A549 (cell line): ENCODE data around the gene CDIP1. TPM values are rescaled to one million over a fixed set of nuclear protein-coding genes. Genes with fewer than 3 reads are reported as not detected.

Experiments
- ATAC-seq, 2 experiments: fragments of 200-7000 bp in 1 of 2; fragments of >200 bp in 1 of 2; cut with Nextera tagmentation in 1 of 2; cut with Tn5 transposase in 1 of 2; 3 replicates each; pipeline versions ENCODE4 v1.8.0 to v1.9.1; 2018 to 2020; ENCODE audit warnings: mild to moderate bottlenecking in 1 of 2, moderate library complexity in 1 of 2
- CTCF ChIA-PET: fragments of 300-600 bp; sonication (Branson Sonifier 250); formaldehyde crosslinking; extraction: SDS; loops from one replicate; lab custom pipeline; 2021; ENCODE audit warnings: antibody characterized with exemption, inconsistent platforms; lab: Yijun Ruan, JAX
- POLR2A ChIA-PET: fragments of 350-600 bp; formaldehyde crosslinking; extraction: SDS; loops from one replicate; lab custom pipeline; 2021; ENCODE audit warnings: antibody characterized with exemption, inconsistent platforms; lab: Yijun Ruan, JAX
- DNase-seq, 2 experiments: peaks; one replicate each; pipeline versions ENCODE4 v3.0.0 to v3.0.0-alpha.2; 2011 to 2016; ENCODE audit warnings: low read depth in 1 of 2, low spot score in 1 of 2
- FAIRE-seq: peaks from 2 replicates; lab custom pipeline; 2011; peaks lifted over from hg19 to GRCh38; lab: Jason Lieb, UNC
- H3K27ac ChIP-seq, 2 experiments: fragments of >200 bp; sonication (Bioruptor Twin); formaldehyde crosslinking; 3 replicates each; pipeline ENCODE4 v1.5.1; 2016 to 2017
- H3K4me1 ChIP-seq: fragments of >200 bp; sonication (Bioruptor Twin); formaldehyde crosslinking; 3 replicates; pipeline ENCODE4 v1.6.1; 2016
- H3K4me2 ChIP-seq: fragments of >200 bp; sonication (Bioruptor Twin); formaldehyde crosslinking; 3 replicates; pipeline ENCODE4 v1.6.1; 2016
- H3K4me3 ChIP-seq: fragments of >200 bp; sonication (Bioruptor Twin); formaldehyde crosslinking; 3 replicates; pipeline ENCODE4 v1.5.1; 2016
- H3K9me3 ChIP-seq: fragments of >200 bp; sonication (Bioruptor Twin); formaldehyde crosslinking; 3 replicates; pipeline ENCODE4 v1.6.1; 2016
- CEBPB ChIP-seq, 2 experiments: fragments of >200 bp in 1 of 2; sonication (Bioruptor Twin) in 1 of 2; formaldehyde crosslinking in 1 of 2; IDR thresholded peaks; 2 replicates each; pipeline ENCODE4 v1.6.1; 2012 to 2016
- CHD2 ChIP-seq: fragments of 150-350 bp; IDR thresholded peaks from 2 replicates; pipeline ENCODE4 v1.6.1; 2014; ENCODE audit warnings: low read length; ENCODE audit not compliant: partially characterized antibody
- CHD4 ChIP-seq: fragments of 200-600 bp; sonication (generic); IDR thresholded peaks from 2 replicates; pipeline ENCODE4 v1.6.1; 2016; ENCODE audit warnings: antibody characterized with exemption, mild to moderate bottlenecking, borderline replicate concordance
- EP300 ChIP-seq, 2 experiments: fragments of >200 bp; sonication (Bioruptor Twin); formaldehyde crosslinking; IDR thresholded peaks; 2 replicates in 1 of 2; 3 replicates in 1 of 2; pipeline ENCODE4 v1.6.1; 2016 to 2017
- FOSL2 ChIP-seq, 2 experiments: fragments of 450-650 bp in 1 of 2; fragments of >200 bp in 1 of 2; sonication (Bioruptor Twin) in 1 of 2; formaldehyde crosslinking; IDR thresholded peaks; 2 replicates each; pipeline versions ENCODE4 v1.5.0 to v1.6.1; 2016 to 2020; ENCODE audit warnings: mild to moderate bottlenecking in 1 of 2, moderate library complexity in 1 of 2
- GATA3 ChIP-seq: IDR thresholded peaks from 2 replicates; pipeline ENCODE4 v1.6.1; 2012; ENCODE audit warnings: borderline replicate concordance
- HOXA7 ChIP-seq: fragments of 250-450 bp; sonication (Bioruptor Pico); IDR thresholded peaks from 2 replicates; pipeline ENCODE4 v1.5.0; 2020; ENCODE audit warnings: mild to moderate bottlenecking, moderate library complexity
- HOXB13 ChIP-seq: fragments of 250-450 bp; sonication (Bioruptor Pico); IDR thresholded peaks from 2 replicates; pipeline ENCODE4 v1.5.0; 2020; ENCODE audit warnings: low read depth, mild to moderate bottlenecking, moderate library complexity
- JUNB ChIP-seq: fragments of >200 bp; sonication (Bioruptor Twin); formaldehyde crosslinking; IDR thresholded peaks from 2 replicates; pipeline ENCODE4 v1.6.1; 2016
- KDM1A ChIP-seq: fragments of 200-600 bp; sonication (generic); IDR thresholded peaks from 2 replicates; pipeline ENCODE4 v1.6.1; 2016; ENCODE audit warnings: low read depth, mild to moderate bottlenecking
- MAZ ChIP-seq: fragments of 150-350 bp; IDR thresholded peaks from 2 replicates; pipeline ENCODE4 v1.6.1; 2014; ENCODE audit warnings: antibody characterized with exemption, low read depth, low read length, borderline replicate concordance
- NFE2L2 ChIP-seq: fragments of 150-350 bp; conservative IDR thresholded peaks from 2 replicates; pipeline ENCODE4 v1.6.1; 2014; ENCODE audit warnings: low read length
- NPAS2 ChIP-seq: fragments of 250-450 bp; sonication (Bioruptor Pico); IDR thresholded peaks from 2 replicates; pipeline ENCODE4 v1.8.0; 2022; ENCODE audit warnings: mild to moderate bottlenecking, moderate library complexity, borderline replicate concordance
- RAD21 ChIP-seq, 2 experiments: fragments of >200 bp in 1 of 2; sonication (Bioruptor Twin) in 1 of 2; formaldehyde crosslinking in 1 of 2; IDR thresholded peaks in 1 of 2; conservative IDR thresholded peaks in 1 of 2; 2 replicates in 1 of 2; 3 replicates in 1 of 2; pipeline ENCODE4 v1.6.1; 2012 to 2018; ENCODE audit warnings: inconsistent platforms in 1 of 2
- SMC3 ChIP-seq: fragments of >200 bp; sonication (Bioruptor Twin); formaldehyde crosslinking; IDR thresholded peaks from 3 replicates; pipeline ENCODE4 v1.6.1; 2018; ENCODE audit warnings: inconsistent platforms
- TFCP2L1 ChIP-seq: fragments of 250-450 bp; sonication (Bioruptor Pico); IDR thresholded peaks from 2 replicates; pipeline ENCODE4 v1.5.0; 2021; ENCODE audit warnings: mild to moderate bottlenecking
- ZFP36 ChIP-seq: fragments of 450-650 bp; IDR thresholded peaks from 2 replicates; pipeline ENCODE4 v1.6.1; 2014; ENCODE audit warnings: borderline replicate concordance; ENCODE audit not compliant: partially characterized antibody
- WGBS: methylation state at CpG from one replicate; pipeline ENCODE4 v1.1.6; 2017; ENCODE audit errors: missing lambda C conversion rate; 5-methylcytosine and 5-hydroxymethylcytosine counted together
- polyA plus RNA-seq, 4 experiments: library from polyadenylated mRNA; depleted of rRNA in 3 of 4; stranded (reverse); fragments of >200 nt; fragmentation: RNase III in 1 of 4; extraction: RNeasy Plus Mini Kit Qiagen cat#74134 plus additional on column Dnase treatment in 1 of 4; gene quantifications; 2 replicates in 3 of 4; 3 replicates in 1 of 4; pipeline ENCODE4 v1.2.3, GENCODE V29; 2011 to 2017
- TF ChIP-seq, protein P1 (sequence below): IDR thresholded peaks from 2 replicates; pipeline ENCODE4 v1.6.1; 2012
- TF ChIP-seq, protein P2 (sequence below): IDR thresholded peaks from 2 replicates; pipeline ENCODE4 v1.6.1; 2012
- TF ChIP-seq, protein P3 (sequence below): fragments of 200-600 bp; sonication (generic); IDR thresholded peaks from 2 replicates; pipeline ENCODE4 v1.6.1; 2016; ENCODE audit warnings: antibody characterized with exemption, mild to moderate bottlenecking, moderate library complexity
- TF ChIP-seq, protein P4 (sequence below): fragments of >200 bp; sonication (Bioruptor Twin); formaldehyde crosslinking; IDR thresholded peaks from 2 replicates; pipeline ENCODE4 v1.6.1; 2016

The CDIP1 gene
- polyA plus RNA-seq, 2 of the 4 experiments (the other 2 are of a cell fraction), result 3.7 to 8.4 TPM

DNA sequence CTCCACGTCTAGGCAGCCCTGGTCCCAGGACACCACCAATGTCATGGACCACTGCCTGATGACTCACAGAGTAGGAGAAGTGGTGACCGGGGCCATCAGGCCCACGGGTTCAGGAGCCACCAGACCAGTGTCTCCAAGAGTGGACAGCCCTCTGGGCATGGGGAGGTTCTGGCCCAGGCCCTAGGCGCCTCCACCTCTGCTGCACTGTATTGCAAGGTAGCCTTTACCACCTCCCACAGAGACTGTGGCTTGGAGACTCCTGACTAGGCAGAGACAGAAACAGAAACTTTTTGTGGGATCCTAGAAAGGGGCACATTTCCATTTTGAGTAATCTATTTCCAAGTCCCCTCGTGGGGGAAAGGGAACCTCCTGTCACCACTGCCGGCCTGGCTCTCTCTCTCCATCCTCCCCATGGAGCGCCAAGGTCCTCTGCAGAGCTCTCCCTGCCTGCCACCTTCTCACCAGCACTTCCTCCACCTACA lies 2.9 kb downstream of the CDIP1 start:
- Histone ChIP-seq H3K4me1 (peaks cover 5% of the 10 kb centered on the region; the same call in 1 of the 3 replicates), H3K4me2 (no peak overlapping the region), H3K27ac (no peak overlapping the region), H3K4me3 (no peak overlapping the region), H3K9me3 (peaks cover 17% of the 10 kb centered on the region)
- no peak for ATAC-seq
- POLR2A ChIA-PET, result no interaction called here
- FAIRE-seq, result no peak
- CTCF ChIA-PET, result interaction anchor here (0.7 to 20.0 kb wide), 4 partner anchors 10 to 50 kb away, joined by 3 to 301 read pairs (median 8); no protein-coding TSS in a partner anchor
- DNase-seq, result no peak
- 89% methylated on average over 5 of the region's 7 CpGs for WGBS
- no peak for TF ChIP-seq SMC3
- TF ChIP-seq, protein P1, sequence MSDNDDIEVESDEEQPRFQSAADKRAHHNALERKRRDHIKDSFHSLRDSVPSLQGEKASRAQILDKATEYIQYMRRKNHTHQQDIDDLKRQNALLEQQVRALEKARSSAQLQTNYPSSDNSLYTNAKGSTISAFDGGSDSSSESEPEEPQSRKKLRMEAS, result no peak
- TF ChIP-seq HOXB13, result no peak
- no peak for TF ChIP-seq GATA3
- TF ChIP-seq CEBPB (IDR thresholded peaks at IDR 0.05), result no peak
- no peak for TF ChIP-seq FOSL2 (IDR thresholded peaks at IDR 0.05)
- no peak for TF ChIP-seq FOSL2 (CRISPR knock-in tag; IDR thresholded peaks at IDR 0.05)
- no peak for TF ChIP-seq NFE2L2
- no peak for TF ChIP-seq NPAS2 (CRISPR knock-in tag)
- TF ChIP-seq JUNB, result no peak
- no peak for TF ChIP-seq CHD4
- no peak for TF ChIP-seq MAZ
- no peak for TF ChIP-seq TFCP2L1
- TF ChIP-seq RAD21 (conservative IDR thresholded peaks at IDR 0.05 in 1 of 2, IDR thresholded peaks at IDR 0.05 in 1 of 2), result no peak
- TF ChIP-seq KDM1A, result no peak

DNA sequence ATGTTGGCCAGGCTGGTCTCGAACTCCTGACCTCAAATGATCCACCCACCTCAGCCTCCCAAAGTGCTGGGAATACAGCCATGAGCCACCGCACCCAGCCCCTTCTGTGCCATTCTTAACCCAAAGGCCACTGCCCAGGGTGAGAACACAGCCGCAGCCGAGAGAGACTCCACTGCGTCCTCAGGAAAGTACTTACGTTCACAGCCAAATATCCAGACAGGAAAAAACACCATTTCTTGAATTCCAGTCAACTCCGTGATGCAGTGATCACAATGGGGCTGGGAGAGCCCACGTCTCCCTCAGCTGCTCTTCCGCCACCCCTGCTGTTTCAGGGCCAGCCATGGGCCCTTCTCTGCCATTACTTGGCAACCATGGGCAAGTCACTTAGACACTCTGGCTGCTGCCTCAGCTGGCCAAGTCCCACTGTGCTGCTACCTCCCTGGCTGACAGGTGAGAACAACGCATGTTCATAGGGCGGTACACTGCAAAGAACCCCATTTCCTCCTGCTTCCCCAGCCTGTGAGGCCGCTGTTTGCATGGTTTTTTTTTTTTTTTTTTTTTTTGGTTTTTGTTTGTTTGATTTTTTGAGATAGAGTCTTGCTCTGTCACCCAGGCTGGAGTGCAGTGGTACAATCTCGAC lies 4.3 kb downstream of the CDIP1 start:
- no peak for FAIRE-seq
- peaks cover 5% of the 10 kb centered on the region; the same call in 1 of the 3 replicates for H3K4me1 ChIP-seq
- no peak overlapping the region for H3K4me2 ChIP-seq
- H3K9me3 ChIP-seq, result peaks cover 4% of the 10 kb centered on the region
- TF ChIP-seq CHD2, result no peak
- TF ChIP-seq JUNB, result no peak
- no peak for TF ChIP-seq KDM1A
- TF ChIP-seq GATA3, result no peak
- TF ChIP-seq HOXA7, result no peak
- no peak for TF ChIP-seq EP300 (IDR thresholded peaks at IDR 0.05)
- TF ChIP-seq SMC3, result no peak
- TF ChIP-seq, protein P2, sequence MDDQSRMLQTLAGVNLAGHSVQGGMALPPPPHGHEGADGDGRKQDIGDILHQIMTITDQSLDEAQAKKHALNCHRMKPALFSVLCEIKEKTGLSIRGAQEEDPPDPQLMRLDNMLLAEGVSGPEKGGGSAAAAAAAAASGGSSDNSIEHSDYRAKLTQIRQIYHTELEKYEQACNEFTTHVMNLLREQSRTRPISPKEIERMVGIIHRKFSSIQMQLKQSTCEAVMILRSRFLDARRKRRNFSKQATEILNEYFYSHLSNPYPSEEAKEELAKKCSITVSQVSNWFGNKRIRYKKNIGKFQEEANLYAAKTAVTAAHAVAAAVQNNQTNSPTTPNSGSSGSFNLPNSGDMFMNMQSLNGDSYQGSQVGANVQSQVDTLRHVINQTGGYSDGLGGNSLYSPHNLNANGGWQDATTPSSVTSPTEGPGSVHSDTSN, result no peak
- no peak for TF ChIP-seq FOSL2 (IDR thresholded peaks at IDR 0.05)
- no peak for TF ChIP-seq FOSL2 (CRISPR knock-in tag; IDR thresholded peaks at IDR 0.05)
- TF ChIP-seq, protein P3, sequence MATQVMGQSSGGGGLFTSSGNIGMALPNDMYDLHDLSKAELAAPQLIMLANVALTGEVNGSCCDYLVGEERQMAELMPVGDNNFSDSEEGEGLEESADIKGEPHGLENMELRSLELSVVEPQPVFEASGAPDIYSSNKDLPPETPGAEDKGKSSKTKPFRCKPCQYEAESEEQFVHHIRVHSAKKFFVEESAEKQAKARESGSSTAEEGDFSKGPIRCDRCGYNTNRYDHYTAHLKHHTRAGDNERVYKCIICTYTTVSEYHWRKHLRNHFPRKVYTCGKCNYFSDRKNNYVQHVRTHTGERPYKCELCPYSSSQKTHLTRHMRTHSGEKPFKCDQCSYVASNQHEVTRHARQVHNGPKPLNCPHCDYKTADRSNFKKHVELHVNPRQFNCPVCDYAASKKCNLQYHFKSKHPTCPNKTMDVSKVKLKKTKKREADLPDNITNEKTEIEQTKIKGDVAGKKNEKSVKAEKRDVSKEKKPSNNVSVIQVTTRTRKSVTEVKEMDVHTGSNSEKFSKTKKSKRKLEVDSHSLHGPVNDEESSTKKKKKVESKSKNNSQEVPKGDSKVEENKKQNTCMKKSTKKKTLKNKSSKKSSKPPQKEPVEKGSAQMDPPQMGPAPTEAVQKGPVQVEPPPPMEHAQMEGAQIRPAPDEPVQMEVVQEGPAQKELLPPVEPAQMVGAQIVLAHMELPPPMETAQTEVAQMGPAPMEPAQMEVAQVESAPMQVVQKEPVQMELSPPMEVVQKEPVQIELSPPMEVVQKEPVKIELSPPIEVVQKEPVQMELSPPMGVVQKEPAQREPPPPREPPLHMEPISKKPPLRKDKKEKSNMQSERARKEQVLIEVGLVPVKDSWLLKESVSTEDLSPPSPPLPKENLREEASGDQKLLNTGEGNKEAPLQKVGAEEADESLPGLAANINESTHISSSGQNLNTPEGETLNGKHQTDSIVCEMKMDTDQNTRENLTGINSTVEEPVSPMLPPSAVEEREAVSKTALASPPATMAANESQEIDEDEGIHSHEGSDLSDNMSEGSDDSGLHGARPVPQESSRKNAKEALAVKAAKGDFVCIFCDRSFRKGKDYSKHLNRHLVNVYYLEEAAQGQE, result no peak
- TF ChIP-seq, protein P4, sequence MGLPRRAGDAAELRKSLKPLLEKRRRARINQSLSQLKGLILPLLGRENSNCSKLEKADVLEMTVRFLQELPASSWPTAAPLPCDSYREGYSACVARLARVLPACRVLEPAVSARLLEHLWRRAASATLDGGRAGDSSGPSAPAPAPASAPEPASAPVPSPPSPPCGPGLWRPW, result no peak
- no peak for TF ChIP-seq ZFP36
- TF ChIP-seq, all 56 proteins: peak for 0
- ChIA-PET CTCF (interaction anchor here (1.1 to 2.5 kb wide), 2 partner anchors 8 to 11 kb away, joined by 3 to 6 read pairs; no protein-coding TSS in a partner anchor), POLR2A (no interaction called here)
- ATAC-seq (no peak), DNase-seq (no peak)
- Histone ChIP-seq H3K27ac (no peak overlapping the region), H3K4me3 (no peak overlapping the region)
- 89% methylated on average over 13 of the region's 13 CpGs for WGBS
